PC-3 (cell line): ENCODE measurements around the gene PMP22.

Source experiments
- CTCF ChIP-seq: fragments of 300-600 bp; sonication (generic); conservative IDR thresholded peaks from 2 replicates; pipeline ENCODE4 v1.5.1; 2017; ENCODE audit warnings: antibody characterized with exemption, low read depth, mild to moderate bottlenecking, low read length
- EZH2 ChIP-seq: fragments of 300-600 bp; sonication (generic); IDR thresholded peaks from one replicate; pipeline ENCODE4 v1.6.1; 2017; ENCODE audit warnings: antibody characterized with exemption, mild to moderate bottlenecking, low read length; ENCODE audit not compliant: unreplicated experiment
- EZH2phosphoT487 ChIP-seq: fragments of 300-600 bp; sonication (generic); IDR thresholded peaks from 2 replicates; pipeline ENCODE4 v1.6.1; 2018; ENCODE audit warnings: mild to moderate bottlenecking, antibody characterized with exemption, low read length, borderline replicate concordance

- TF ChIP-seq CTCF (peak; percentile 38), EZH2 (no peak), EZH2phosphoT487 (no peak)
Observed at GRCh38 chr17:15262291-15263205, 2.6 kb downstream of the PMP22 start.
